SKM-1 (cell line): ENCODE data around the gene TMEM217.
"Not testable (repeated sequence)": the region's sequence is repeated elsewhere in the genome, so short reads cannot be mapped to it uniquely, and the experiment has no call there.

Source experiments
- DNase-seq: peaks from one replicate; lab custom pipeline; 2025; ENCODE audit not compliant: unreplicated experiment; lab: John Stamatoyannopoulos, UW

TMEM217 gene

GRCh38 chr6:37218511-37218910 is 39.4 kb downstream of the TMEM217 start:
- no peak for DNase-seq

GRCh38 chr6:37218061-37218460 is 39.9 kb downstream of the TMEM217 start:
- DNase-seq, result no peak

- DNase-seq, result no peak
These were observed 45.7 kb downstream of the TMEM217 start for GRCh38 chr6:37212268-37212667.

- DNase-seq, result peak; percentile 33
These were observed 47.5 kb downstream of the TMEM217 start for GRCh38 chr6:37210313-37210968.

GRCh38 chr6:37209461-37210205 is 48.3 kb downstream of the TMEM217 start:
- no peak for DNase-seq

- no peak for DNase-seq
These were observed 49.2 kb downstream of the TMEM217 start for GRCh38 chr6:37208793-37209192.

- DNase-seq, result peak; percentile 86
These were observed 50.0 kb downstream of the TMEM217 start for GRCh38 chr6:37207903-37208456.

- no peak for DNase-seq
These were observed 51.3 kb downstream of the TMEM217 start for GRCh38 chr6:37206622-37207021.

GRCh38 chr6:37205997-37206340 is 52.0 kb downstream of the TMEM217 start:
- DNase-seq, result no peak

- DNase-seq, result no peak
These were observed 52.6 kb downstream of the TMEM217 start for GRCh38 chr6:37205175-37205996.

- no peak for DNase-seq
These were observed 53.8 kb downstream of the TMEM217 start for GRCh38 chr6:37204014-37204751.

- no peak for DNase-seq
These were observed 55.0 kb downstream of the TMEM217 start for GRCh38 chr6:37202788-37203491.

GRCh38 chr6:37201726-37202125 is 56.2 kb downstream of the TMEM217 start:
- no peak for DNase-seq

GRCh38 chr6:37200085-37200484 is 57.9 kb downstream of the TMEM217 start:
- no peak for DNase-seq

- not testable (repeated sequence) for DNase-seq
These were observed 61.5 kb downstream of the TMEM217 start for GRCh38 chr6:37196451-37196850.

- not testable (repeated sequence) for DNase-seq
These were observed 63.1 kb downstream of the TMEM217 start for GRCh38 chr6:37194886-37195285.

- DNase-seq, result no peak
These were observed 65.3 kb downstream of the TMEM217 start for GRCh38 chr6:37192666-37193065.

- no peak for DNase-seq
These were observed 67.8 kb downstream of the TMEM217 start for GRCh38 chr6:37190159-37190535.

- no peak for DNase-seq
These were observed 68.9 kb downstream of the TMEM217 start for GRCh38 chr6:37188962-37189510.
